IMR-90 (cell line): ENCODE data around the gene SDK1. TPM values are rescaled to one million over a fixed set of nuclear protein-coding genes. Genes with fewer than 3 reads are reported as not detected.

Experiments
- ATAC-seq: fragments of 200-7000 bp; cut with Tn5 transposase; 2 replicates; pipeline ENCODE4 v1.9.1; 2020; ENCODE audit warnings: low read depth, mild to moderate bottlenecking, moderate library complexity
- BruUV-seq: library from RNA; stranded (reverse); fragments of 400-500 nt; replicated peaks from 2 replicates; lab custom pipeline; 2021; lab: Mats Ljungman, UMichigan
- CTCF ChIA-PET: fragments of 300-600 bp; formaldehyde crosslinking; extraction: SDS; loops from one replicate; lab custom pipeline; 2021; ENCODE audit warnings: antibody characterized with exemption; lab: Yijun Ruan, JAX
- POLR2A ChIA-PET: fragments of 300-600 bp; sonication (Branson Sonifier 250); formaldehyde crosslinking; loops from one replicate; lab custom pipeline; 2022; ENCODE audit warnings: antibody characterized with exemption; ENCODE audit not compliant: unreplicated experiment; lab: Charles Lee
- DNase-seq: peaks from one replicate; pipeline ENCODE4 v3.0.0; 2013
- H2AFZ ChIP-seq: replicated peaks from 2 replicates; pipeline ENCODE3; 2013; ENCODE audit warnings: low read length, mild to moderate bottlenecking; ENCODE audit not compliant: poor library complexity
- H2AK5ac ChIP-seq: 2 replicates; pipeline ENCODE4 v1.6.1; 2013; ENCODE audit warnings: low read depth, low read length, inconsistent platforms
- H2AK9ac ChIP-seq: replicated peaks from 2 replicates; pipeline ENCODE3; 2013; ENCODE audit warnings: mild to moderate bottlenecking, low read depth, low read length, moderate library complexity; ENCODE audit not compliant: poor library complexity
- H2BK120ac ChIP-seq: 2 replicates; pipeline ENCODE4 v1.6.1; 2013; ENCODE audit warnings: low read depth, low read length, inconsistent platforms
- H2BK15ac ChIP-seq: 3 replicates; pipeline ENCODE4 v1.6.1; 2013; ENCODE audit warnings: low read depth, low read length, inconsistent platforms
- H2BK20ac ChIP-seq: 2 replicates; pipeline ENCODE4 v1.6.1; 2013; ENCODE audit warnings: low read depth, mild to moderate bottlenecking, inconsistent platforms, low read length, moderate library complexity
- H2BK5ac ChIP-seq: 2 replicates; pipeline ENCODE4 v1.6.1; 2013; ENCODE audit warnings: mild to moderate bottlenecking, low read depth, low read length, inconsistent platforms; ENCODE audit not compliant: poor library complexity, severe bottlenecking
- H3K14ac ChIP-seq: replicated peaks from 2 replicates; pipeline ENCODE4 v1.6.1; 2013; ENCODE audit warnings: low read depth, low read length, inconsistent platforms
- H3K18ac ChIP-seq: 2 replicates; pipeline ENCODE4 v1.6.1; 2013; ENCODE audit warnings: low read depth, low read length, control low read depth
- H3K23ac ChIP-seq: 2 replicates; pipeline ENCODE4 v1.6.1; 2013; ENCODE audit warnings: low read depth, low read length, inconsistent platforms
- H3K27ac ChIP-seq: 2 replicates; pipeline ENCODE4 v1.5.1; 2013; ENCODE audit warnings: mild to moderate bottlenecking, control low read depth, low read length; ENCODE audit not compliant: insufficient read depth
- H3K27me3 ChIP-seq: 2 replicates; pipeline ENCODE4 v1.6.1; 2013; ENCODE audit warnings: low read length; ENCODE audit not compliant: control insufficient read depth, insufficient read depth
- H3K36me3 ChIP-seq: 2 replicates; pipeline ENCODE4 v1.6.1; 2013; ENCODE audit warnings: low read length, mixed read lengths; ENCODE audit not compliant: control insufficient read depth, insufficient read depth
- H3K4ac ChIP-seq: 2 replicates; pipeline ENCODE4 v1.6.1; 2013; ENCODE audit warnings: low read depth, low read length, inconsistent platforms
- H3K4me1 ChIP-seq: 2 replicates; pipeline ENCODE4 v1.6.1; 2013; ENCODE audit warnings: low read length, mixed read lengths; ENCODE audit not compliant: control insufficient read depth, insufficient read depth
- H3K4me2 ChIP-seq: 2 replicates; pipeline ENCODE4 v1.6.1; 2013; ENCODE audit warnings: low read depth, mild to moderate bottlenecking, control low read depth, low read length, moderate library complexity
- H3K4me3 ChIP-seq: 2 replicates; pipeline ENCODE4 v1.5.1; 2013; ENCODE audit warnings: low read depth, mild to moderate bottlenecking, control low read depth, low read length, moderate library complexity; ENCODE audit not compliant: insufficient read depth
- H3K56ac ChIP-seq: 2 replicates; pipeline ENCODE4 v1.6.1; 2013; ENCODE audit warnings: low read length, inconsistent platforms; ENCODE audit not compliant: insufficient read depth; ENCODE audit errors: extremely low read depth
- H3K79me1 ChIP-seq, 2 experiments: 2 replicates each; pipeline ENCODE4 v1.6.1; 2013; ENCODE audit warnings: low read length in 2 of 2, inconsistent platforms in 1 of 2, low read depth in 1 of 2
- H3K9ac ChIP-seq: 2 replicates; pipeline ENCODE4 v1.6.1; 2013; ENCODE audit warnings: low read depth, low read length, control low read depth
- H3K9me1 ChIP-seq: 2 replicates; pipeline ENCODE4 v1.6.1; 2013; ENCODE audit warnings: low read length, inconsistent platforms; ENCODE audit not compliant: insufficient read depth
- H3K9me3 ChIP-seq: 2 replicates; pipeline ENCODE4 v1.6.1; 2013; ENCODE audit warnings: low read length; ENCODE audit not compliant: control insufficient read depth, insufficient read depth
- H4K20me1 ChIP-seq: 2 replicates; pipeline ENCODE4 v1.6.1; 2013; ENCODE audit warnings: low read length, inconsistent platforms; ENCODE audit not compliant: insufficient read depth
- H4K5ac ChIP-seq: 2 replicates; pipeline ENCODE4 v1.6.1; 2013; ENCODE audit warnings: mild to moderate bottlenecking, low read depth, low read length, control low read depth
- H4K8ac ChIP-seq, 2 experiments: 2 replicates each; pipeline ENCODE4 v1.6.1; 2013; ENCODE audit warnings: low read depth in 2 of 2, low read length in 2 of 2, control low read depth in 1 of 2, inconsistent platforms in 1 of 2
- H4K91ac ChIP-seq: 2 replicates; pipeline ENCODE4 v1.6.1; 2013; ENCODE audit warnings: low read depth, low read length, inconsistent platforms; ENCODE audit not compliant: insufficient read depth
- NFE2L2 ChIP-seq: fragments of 150-350 bp; IDR thresholded peaks from 2 replicates; pipeline ENCODE4 v1.6.1; 2016; ENCODE audit warnings: low read depth, mild to moderate bottlenecking, low read length
- WGBS, 2 experiments: methylation state at CpG; one replicate each; pipeline versions ENCODE4 v1.1.5 to v1.1.7; 2013; ENCODE audit warnings: missing lambda C conversion rate in 2 of 2; ENCODE audit not compliant: insufficient read length in 1 of 2; ENCODE audit errors: extremely low coverage in 2 of 2; 5-methylcytosine and 5-hydroxymethylcytosine counted together
- dilution Hi-C: fragments of 300-500 bp; cut with HindIII; formaldehyde crosslinking; loops from one replicate; pipeline ENCODE4 v1.14.3; 2018; ENCODE audit warnings: low sequenced_read_pairs; ENCODE audit not compliant: unreplicated experiment
- in situ Hi-C: fragments of 300-500 bp; cut with MboI; formaldehyde crosslinking; loops from 3 replicates; pipeline ENCODE4 v1.14.3; 2019; ENCODE audit warnings: low sequenced_read_pairs, inconsistent platforms, mixed read lengths
- intact Hi-C: fragments of 100-400 bp; cut with micrococcal nuclease; formaldehyde crosslinking; loops from 2 replicates; pipeline ENCODE4 v1.10.0; 2022
- polyA plus RNA-seq, 3 experiments: library from polyadenylated mRNA; depleted of rRNA; stranded (reverse); fragments of >200 nt; gene quantifications; 2 replicates each; pipeline ENCODE4 v1.2.3, GENCODE V29; 2012; ENCODE audit warnings: low replicate concordance in 1 of 3
- total RNA-seq: library from RNA; depleted of rRNA; stranded (reverse); fragments of >200 nt; gene quantifications from 2 replicates; pipeline ENCODE4 v1.2.3, GENCODE V29; 2012

SDK1 gene
- total and polyA plus RNA-seq, 2 of the 4 experiments (the other 2 are of a cell fraction), result 1.5 to 1.6 TPM

DNA sequence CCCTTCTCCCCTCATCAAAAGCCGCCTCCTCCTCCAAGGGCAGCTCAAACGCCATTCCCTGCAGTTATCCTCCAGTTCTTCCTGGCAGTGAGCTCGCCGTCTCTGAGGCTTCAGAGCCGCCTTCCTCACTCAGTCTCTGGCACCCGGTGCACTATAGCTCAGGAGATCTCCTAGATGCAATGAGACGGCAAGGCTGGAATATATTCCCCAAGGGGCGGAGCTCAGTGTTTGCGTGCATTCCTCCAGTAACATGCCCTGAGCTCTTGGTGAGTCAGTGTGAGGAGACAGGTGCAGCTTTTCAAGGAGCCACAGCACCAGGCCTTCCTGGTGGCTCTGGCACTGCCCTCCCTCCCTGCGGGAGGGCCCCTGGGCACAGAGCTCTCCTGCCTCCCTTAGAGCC lies 868.4 kb downstream of the SDK1 start:
- Histone ChIP-seq H3K27me3 (no peaks in the 10 kb centered on the region), H2BK15ac (no peak overlapping the region), H3K4me3 (no peak overlapping the region), H3K4me1 (no peaks in the 10 kb centered on the region), H2AK5ac (no peak overlapping the region), H3K9me1 (no peaks in the 10 kb centered on the region), H4K20me1 (no peaks in the 10 kb centered on the region), H3K36me3 (no peaks in the 10 kb centered on the region), H3K79me1 (no peaks in the 10 kb centered on the region), H3K27ac (no peak overlapping the region), H4K8ac (no peak overlapping the region), H2BK20ac (no peak overlapping the region), H3K4me2 (no peak overlapping the region), H3K56ac (no peak overlapping the region), H2BK5ac (no peak overlapping the region), H2AK9ac (no peak overlapping the region), H3K23ac (no peak overlapping the region), H4K91ac (no peak overlapping the region), H3K18ac (no peak overlapping the region), H3K9me3 (peaks cover 12% of the 10 kb centered on the region; the same call in 1 of the 2 replicates), H2BK120ac (no peak overlapping the region), H4K5ac (no peak overlapping the region), H3K14ac (no peak overlapping the region), H3K9ac (no peak overlapping the region), H3K4ac (no peak overlapping the region), H2AFZ (no peak overlapping the region)
- intact Hi-C loops, result no loop called here
- WGBS, 2 experiments, result 86% methylated on average over 2 of the region's 10 CpGs; no CpG with 5 or more reads in 1 of the 2 experiments
- in situ Hi-C loops, result no loop called here
- CTCF ChIA-PET, result no interaction called here
- dilution Hi-C loops, result no loop called here
- no peak for ATAC-seq
- POLR2A ChIA-PET, result no interaction called here
- no peak for DNase-seq
- no peak for TF ChIP-seq NFE2L2
- no TSS peak for BruUV-seq
